HG03354 (cell line): ENCODE data around the gene SPPL2A.
"Not testable (repeated sequence)": the region's sequence is repeated elsewhere in the genome, so short reads cannot be mapped to it uniquely, and the experiment has no call there.

ENCODE experiments used
- ATAC-seq: cut with Tn5 transposase; IDR thresholded peaks from one replicate; pipeline ENCODE4 v1.9.1; 2021; ENCODE audit warnings: mild to moderate bottlenecking; ENCODE audit not compliant: unreplicated experiment, poor library complexity, severe bottlenecking

SPPL2A gene

DNA sequence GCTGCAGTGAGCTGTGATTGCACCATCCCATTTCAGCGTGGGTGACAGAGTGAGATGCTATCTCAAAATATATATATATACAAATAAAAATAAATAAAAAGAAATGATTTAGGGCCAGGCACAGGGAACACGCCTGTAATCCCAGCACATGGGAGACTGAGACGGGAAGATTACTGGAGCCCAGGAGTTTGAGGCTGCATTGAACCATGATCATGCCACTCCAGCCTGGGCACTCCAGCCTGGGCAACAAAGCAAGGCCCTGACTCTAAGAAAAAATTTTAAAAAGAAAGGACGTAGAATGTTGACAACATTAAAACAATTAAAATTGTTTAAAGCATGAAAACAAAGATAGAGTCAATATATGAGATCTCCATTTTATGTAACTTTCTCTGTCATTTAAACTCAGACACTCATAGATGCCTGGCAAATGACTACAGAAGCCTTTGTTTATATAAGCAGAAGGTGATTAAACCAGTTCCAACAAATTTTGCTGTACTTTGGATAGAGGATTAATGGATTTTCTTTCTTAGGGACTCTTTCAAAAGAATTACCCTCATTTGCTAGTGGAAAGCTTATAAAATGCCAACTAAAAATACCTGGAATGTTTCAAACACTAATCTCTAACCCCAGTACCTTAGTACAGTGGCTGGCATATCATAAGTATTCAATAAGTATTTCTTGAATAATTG, 68.3 kb downstream of the SPPL2A start:
- ATAC-seq: no peak

- ATAC-seq: not testable (repeated sequence)
These were observed 70.8 kb downstream of the SPPL2A start for GRCh38 chr15:50694634-50695165.

DNA sequence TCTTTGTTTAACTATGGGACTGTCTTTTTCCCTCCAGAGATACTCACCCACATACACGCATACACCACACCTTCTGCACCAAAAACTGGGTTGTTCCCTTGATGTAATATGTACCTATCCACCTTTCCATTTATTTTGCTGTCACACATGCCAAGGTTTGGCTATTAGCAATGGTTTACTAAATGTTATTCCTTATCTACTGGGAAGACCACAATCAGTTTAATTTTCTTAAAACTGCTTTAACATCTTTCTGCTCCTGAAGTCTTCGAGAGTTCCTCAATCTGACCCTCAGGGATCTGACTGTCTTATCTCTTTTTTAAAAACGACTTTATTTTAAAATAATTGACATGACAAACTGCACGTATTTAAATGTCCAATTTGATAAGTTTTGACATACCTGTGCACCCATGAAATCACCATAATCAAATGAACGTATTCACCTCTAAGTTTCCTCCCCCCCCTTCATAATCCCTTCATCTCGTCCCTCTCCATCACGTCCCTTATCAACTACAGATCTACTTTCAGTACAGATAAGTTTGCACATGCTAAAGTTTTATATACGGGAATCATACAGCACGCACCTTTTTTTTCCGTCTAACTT, 78.1 kb downstream of the SPPL2A start:
- ATAC-seq: peak; percentile 4

DNA sequence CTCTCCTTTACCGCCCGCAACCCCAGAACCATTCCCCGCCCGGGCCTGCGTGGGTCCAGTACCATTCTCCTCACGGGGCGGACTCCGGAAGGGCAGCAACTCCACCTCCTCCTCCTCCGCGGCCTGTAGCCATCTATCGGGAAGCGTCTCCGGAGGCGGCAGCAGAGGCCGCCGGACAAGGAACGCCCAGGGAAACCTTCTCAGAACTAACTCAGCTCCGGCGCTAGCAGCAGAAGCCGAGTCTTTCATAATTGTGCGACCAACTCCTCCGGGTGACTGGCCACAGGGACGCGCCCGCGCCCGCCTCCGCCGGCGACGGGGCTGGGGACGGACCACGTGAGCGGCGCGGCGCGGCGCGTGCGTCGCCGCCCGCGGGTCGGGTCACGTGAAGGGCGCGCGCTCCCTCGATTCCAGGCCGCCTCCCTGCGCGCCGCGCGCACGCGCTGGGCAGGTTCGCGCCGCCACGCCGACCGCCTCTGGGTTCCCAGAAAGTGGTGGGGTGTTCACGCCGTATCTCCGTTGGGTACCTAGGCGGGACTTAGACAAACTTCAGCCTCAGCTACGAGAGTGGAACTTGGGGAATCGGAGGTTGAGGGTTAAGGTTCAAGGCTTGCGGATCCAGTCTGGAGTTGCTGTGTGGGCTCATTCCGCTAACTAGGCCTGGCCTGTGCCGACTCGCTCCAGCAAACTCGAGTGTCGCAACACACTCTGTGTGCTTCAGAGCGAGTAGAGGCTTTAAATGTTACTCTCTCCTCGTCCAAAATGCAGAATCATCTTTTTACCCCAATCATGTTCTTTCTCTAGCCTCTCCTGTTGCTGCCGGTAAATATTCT, 78.8 kb downstream of the SPPL2A start, which contains the start of gene TRPM7:
TRPM7 (minus strand) TSS at position 329 of the 833 bp plus-strand sequence; CDS start at position 65, 264 bp downstream.
- peak; percentile 82 for ATAC-seq

DNA sequence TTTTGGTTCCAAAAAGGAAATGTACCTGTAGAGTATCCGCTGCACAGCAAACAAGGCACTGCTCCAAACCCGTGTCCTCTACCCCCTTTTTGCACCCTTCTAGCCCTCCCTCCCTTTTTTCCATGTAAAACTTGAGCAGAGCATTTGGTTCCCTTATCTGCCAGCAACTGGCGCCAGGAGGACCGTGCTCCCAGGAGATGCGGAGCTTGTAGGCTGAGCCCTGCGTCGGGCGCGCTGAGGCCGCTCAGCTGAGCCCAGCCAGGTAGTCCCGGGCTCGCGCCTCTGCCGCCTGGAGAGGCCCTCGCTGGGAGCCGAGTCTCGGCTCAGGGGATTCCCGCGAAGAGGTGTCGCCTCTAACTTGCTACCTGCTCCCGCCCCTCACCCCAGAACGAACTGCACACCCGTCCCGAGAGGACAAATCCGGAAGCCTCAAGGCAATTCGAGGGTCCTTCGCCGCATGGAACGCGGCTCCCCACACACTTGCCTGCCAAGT, 79.5 kb downstream of the SPPL2A start:
- ATAC-seq: peak; percentile 57

DNA sequence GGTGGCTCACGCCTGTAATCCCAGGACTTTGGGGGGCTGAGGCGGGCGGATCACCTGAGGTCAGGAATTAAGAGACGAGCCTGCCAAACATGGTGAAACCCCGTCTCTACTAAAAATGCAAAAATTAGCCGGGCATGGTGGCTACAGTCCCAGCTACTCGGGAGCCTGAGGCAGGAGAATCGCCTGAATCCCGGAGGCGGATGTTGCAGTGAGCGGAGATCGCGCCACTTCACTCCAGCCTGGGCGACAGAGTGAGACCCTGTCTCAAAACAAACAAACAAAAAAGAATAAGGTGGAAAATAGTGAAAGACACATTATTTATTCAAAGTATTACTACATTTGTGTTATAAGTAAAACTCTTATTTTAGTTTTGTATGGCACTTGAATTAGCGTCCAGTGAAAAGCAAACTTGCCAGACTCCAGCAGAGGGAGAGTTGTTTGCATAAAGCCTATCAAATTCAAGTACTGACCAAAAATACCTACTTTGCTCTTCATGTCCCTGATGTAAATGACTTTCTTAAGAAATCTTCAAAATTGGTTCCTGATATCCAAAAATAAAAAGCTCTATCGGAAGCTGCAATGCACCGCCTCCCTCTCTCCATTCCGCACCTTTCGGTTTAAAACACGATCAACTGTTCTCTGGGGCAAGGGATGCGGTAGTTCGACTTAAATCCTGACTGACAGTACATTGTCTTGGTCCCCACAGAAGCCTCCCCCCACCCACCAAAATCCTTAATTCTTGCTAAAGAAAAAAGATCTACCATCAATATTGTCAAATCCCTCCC, 80.1 kb downstream of the SPPL2A start:
- no peak for ATAC-seq

GRCh38 chr15:50681467-50681866, 84.0 kb downstream of the SPPL2A start:
- ATAC-seq: no peak

DNA sequence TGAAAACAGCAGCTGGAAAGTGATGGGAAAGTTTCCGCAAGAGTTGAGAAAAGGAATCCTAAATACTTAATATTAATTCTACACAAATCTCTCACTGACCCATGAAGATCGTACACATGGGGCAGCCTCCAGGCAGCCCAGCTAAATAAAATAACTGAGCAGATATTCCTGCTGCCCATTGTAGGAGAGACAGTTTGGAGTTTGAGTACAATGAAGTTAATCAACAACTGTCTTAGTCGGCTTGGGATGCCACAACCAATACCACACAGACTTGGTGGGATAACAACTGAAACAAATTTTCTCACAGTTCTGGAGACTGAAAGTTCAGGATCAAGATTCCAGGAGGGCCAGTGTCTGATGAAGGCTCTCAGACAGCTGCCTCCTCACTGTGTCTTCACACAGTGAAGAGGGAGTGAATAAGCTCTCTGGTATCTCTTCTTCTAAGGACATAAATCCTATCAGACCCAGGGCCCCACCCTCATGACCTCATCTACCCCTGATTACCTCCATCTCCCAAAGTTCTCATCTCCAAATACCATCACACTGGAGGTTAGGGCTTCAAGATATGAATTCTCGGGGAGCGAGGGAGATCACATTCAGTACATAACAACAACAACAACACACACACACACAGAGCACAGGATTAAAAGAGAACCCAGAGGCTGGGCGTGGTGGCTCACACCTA, 88.6 kb downstream of the SPPL2A start:
- no peak for ATAC-seq

DNA sequence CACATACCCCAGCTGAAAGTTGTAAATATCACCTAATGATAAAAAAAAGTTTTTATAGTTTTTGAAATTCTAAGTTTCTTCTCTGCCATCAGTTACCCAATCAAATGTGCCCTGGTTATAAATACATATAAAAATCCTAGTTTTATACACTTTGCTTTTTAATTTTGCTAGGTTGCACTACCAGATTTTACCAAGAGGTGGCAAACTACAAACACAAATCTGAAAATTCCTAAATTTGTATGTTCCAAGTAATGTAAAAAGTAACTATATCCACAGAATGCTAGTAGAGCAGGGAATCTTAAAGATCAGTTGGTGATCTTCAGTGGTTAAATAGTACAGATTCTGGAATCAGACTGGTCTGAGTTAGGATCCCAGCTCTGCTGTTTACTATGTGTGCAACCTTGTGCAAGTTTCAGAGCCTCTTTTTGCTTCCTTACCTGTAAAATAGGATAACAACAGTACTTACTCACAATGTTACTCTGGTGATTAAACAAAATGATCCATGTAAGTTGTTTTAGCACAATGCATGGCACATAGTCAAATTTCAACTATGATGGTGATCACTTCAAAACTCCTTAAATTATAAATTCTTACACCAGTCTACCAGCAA, 89.9 kb downstream of the SPPL2A start:
- ATAC-seq: no peak

DNA sequence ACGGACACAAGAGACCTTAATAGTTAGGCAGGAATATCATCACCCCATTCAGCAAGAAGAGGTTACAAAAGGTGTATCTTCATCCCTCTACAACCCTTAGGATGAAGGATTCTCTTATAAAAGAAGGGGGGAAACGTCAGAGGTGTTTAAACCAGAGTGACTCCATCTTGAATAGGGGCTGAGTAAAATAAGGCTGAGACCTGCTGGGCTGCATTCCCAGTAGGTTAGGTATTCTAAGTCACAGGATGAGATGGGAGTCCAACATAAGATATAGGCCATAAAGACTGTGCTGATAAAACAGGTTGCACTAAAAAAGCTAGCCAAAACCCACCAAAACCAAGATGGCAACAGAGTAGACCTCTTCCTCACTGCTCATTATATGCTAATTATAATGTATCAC, 95.4 kb downstream of the SPPL2A start:
- ATAC-seq: no peak

DNA sequence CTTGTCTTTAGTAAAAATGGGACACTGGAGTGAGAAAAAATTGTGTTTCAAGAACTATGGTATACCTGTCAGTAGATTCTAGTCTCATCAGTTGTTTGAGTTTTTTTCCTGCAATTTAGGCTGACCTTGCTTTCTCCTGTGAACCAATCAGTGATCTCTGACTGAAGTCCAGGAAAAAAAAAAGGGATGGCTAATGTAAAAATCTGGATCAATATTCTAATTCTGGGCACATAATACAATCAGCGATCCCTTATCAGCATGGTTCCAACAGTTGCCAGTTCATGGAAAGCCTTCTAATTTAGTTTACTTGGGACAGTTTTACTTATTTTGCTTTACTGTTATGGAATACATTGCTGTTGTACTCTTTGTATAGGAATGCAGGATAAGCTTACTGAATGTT, 95.9 kb downstream of the SPPL2A start:
- no peak for ATAC-seq

DNA sequence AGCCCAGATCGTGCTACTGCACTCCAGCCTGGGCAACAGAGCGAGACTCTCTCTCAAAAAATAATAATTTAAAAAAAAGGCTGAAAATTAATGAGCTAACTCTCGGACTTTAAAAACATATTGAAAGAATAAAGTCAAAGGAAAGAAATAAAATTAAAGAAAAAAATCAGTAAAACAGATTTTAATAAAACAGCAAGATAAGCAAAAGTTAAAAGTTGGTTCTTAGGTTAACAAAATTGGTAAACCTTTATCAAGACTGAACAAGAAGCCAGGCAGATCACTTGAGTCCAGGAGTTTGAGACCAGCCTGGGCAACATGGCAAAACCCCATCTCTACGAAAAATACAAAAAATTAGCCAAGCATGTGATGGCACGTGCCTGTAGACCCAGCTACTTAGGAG, 99.6 kb downstream of the SPPL2A start:
- no peak for ATAC-seq

DNA sequence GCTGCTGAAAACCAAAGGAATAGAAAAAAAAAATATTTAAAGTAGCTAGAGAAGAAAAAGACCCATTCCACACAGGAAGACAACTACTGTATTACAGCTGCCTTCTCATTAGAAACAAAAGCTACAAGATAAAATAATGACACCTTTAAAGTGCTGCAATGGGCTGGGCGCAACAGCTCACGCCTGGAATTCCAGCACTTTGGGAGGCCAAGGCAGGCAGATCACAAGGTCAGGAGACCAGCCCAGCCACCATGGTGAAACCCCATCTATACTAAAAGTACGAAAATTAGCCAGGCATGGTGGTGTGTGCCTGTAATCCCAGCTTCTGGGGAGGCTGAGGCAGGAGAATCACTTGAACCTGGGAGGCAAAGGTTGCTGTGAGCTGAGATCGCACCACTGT, 110.0 kb downstream of the SPPL2A start:
- ATAC-seq: no peak

DNA sequence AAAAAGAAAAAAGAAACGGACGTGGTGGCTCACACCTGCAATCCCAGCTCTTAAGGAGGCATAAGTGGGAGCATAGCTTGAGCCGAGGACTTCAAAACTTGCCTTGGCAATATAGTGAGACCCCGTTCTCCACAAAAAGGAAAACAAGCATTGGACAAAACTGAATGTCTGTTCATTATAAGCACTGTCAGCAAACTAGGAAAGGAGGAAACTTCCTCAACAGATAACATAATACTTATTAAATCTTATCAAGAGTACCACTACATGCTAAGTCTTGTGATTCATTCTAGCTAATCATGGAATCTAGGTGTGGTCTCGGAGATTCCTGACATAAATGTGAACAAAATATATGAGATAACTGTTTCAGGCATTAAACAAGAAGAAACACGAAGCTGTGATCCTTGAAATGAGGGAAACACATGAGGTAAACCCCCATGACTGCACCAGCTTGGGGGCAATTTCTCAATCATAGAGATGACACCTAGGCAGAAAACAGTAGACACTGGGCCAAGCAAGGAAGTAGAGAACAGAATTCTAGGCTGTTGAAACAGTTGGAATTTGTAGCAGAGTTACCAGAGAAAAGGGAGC, 112.3 kb downstream of the SPPL2A start:
- ATAC-seq: no peak

- no peak for ATAC-seq
These were observed 112.8 kb downstream of the SPPL2A start for GRCh38 chr15:50652671-50653070.
